NCI-H187 (cell line): ENCODE results near the gene THRA.

Source experiments
- DNase-seq, 2 experiments: peaks; one replicate each; lab custom pipeline; 2025; lab: John Stamatoyannopoulos, UW

The THRA gene

GRCh38 chr17:40026816-40027613 lies 35.8 kb upstream of the THRA start:
- peak; percentile 58 to 61 for DNase-seq

DNA sequence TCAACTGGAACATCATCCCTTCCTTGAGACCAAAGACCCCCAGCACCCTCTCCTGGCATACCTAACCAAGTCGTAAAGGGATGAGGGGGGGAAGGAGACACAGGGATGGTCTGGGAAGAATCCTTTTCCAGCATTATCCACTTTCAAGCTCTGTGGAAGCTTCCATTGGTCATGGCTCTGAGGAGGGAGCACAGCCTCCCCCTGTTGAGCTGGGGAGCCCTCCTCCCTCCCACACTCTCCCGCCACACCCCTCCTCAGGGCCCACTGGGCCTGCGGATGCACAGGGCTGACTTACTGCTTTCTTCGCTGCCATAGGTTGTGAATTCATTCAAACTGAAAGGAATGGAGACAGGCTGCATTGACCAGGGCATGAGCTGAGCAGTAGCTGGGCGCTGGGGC lies 35.2 kb upstream of the THRA start:
- no peak for DNase-seq

DNA sequence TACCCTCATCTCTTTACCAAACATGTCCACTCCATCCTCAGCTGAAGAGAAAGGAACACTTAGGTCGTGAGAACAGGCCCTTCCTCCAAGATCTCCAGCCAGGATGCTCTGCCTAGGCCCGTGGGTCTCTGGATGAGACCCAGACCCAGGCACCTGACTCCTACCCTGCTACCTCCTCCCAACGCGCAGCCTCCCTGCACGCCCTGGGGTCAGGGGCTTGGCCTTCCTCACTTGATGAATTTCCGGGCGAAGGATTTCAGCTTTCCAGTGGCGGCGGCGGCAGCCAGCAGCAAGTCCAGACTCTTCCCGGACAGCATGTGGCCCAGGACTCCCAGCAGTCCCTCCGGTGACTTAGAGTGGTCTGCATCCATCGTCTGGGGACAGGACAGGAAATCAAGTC lies 34.2 kb upstream of the THRA start:
- no peak for DNase-seq

DNA sequence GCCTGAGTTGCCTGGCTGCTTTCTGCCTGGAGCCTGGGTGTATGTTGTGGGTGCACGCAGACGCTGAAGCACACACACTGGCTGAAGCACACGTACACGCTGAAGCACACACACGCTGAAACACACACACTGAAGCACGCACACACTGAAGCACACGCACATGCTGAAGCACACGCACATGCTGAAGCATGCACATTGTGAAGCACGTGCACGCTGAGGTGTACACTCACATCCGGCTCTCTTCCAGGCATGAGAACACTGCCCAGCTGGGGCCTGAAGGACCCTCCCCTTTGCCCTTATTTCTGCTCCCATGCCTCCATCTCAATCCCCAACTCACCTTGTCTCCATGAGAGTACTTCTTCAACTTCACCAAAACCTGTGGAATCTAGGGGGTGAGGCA lies 31.1 kb upstream of the THRA start:
- DNase-seq: no peak

GRCh38 chr17:40032322-40033320 lies 30.1 kb upstream of the THRA start:
- DNase-seq: no peak

DNA sequence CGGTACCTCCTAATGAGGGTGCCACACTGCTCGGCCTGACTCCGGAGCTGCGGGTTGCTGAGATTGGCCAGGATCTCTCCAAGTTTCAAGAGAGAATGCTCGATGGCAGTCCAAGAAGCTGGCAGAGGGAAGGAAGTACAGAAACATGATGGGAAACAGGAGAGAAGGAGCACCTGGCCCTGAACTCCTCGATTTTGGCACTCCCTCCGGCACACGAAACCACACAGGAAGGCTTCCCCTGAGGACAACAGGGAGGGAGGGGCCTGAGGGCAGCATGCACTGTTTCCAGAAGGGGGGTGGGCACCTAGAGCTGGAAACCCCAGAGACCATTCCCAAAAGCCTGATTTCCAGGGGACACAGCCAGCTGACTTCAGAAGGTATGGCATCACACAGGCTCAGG lies 29.4 kb upstream of the THRA start:
- no peak for DNase-seq

GRCh38 chr17:40034426-40035161 lies 28.2 kb upstream of the THRA start:
- no peak for DNase-seq

GRCh38 chr17:40035162-40035559 lies 27.6 kb upstream of the THRA start:
- no peak for DNase-seq

DNA sequence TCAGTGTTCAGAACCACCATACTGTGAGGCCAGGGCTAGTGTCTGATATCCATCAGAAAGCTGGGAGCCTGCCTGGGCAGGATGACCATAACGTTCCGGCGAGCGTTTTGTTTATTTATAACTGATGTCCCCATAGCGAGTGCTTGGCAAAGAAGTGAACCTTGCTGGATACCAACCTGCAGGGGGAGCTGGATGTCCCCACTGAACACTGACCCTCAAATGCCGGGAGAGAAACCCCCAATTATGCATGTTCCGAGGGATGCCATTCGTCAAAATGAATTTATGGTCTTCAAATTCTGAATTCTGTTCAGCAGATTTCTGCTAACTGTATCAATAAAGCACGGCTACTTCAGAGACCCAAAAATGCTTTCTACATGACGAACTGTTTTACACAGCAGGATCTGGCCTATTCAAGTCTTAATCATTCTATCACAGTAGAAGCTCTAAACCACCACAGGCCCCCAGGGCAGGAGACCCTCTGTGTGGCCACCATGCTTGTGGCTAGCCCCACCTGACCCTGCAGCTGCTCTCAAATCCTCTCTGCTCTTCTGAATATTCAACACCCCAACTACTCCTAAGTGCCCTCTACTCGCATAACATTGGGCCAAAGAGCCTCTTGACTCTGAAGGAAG lies 23.8 kb upstream of the THRA start:
- DNase-seq: no peak

GRCh38 chr17:40041196-40041595 lies 21.6 kb upstream of the THRA start:
- no peak for DNase-seq

DNA sequence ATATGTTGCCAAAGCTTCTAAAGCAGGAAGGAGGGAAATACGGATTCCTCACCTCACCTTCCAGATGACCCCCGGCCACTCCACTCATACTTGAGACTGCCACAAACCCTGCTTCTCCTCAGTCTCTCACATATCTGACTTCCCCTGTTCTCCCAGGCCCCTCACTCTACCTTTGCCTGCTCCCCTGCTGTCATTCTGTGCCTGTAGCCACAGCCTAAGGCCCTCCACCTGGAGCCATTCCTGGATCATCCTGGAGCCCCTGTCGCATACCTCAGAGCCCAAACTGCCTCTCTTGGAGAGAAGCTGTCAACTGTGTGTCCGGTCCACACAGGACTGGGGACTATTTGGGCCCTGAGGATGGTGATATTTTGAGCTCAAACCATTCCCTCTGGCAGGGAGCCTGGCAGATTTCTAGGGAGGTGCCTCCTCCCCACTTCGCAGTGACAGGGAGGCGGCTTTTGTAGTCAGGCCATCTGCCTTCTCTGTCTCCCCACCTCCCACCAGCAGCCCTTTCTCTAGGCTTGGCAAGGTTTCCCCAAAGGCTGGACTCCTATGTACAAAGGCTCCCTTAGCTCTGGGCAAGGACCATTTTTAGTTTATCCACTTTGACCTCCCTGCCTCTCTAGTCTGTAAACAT lies 6.3 kb upstream of the THRA start:
- DNase-seq: no peak

- no peak for DNase-seq
Observed at GRCh38 chr17:40058186-40058784, 4.5 kb upstream of the THRA start.

- DNase-seq: no peak
Observed at GRCh38 chr17:40058865-40059264, 3.9 kb upstream of the THRA start.

DNA sequence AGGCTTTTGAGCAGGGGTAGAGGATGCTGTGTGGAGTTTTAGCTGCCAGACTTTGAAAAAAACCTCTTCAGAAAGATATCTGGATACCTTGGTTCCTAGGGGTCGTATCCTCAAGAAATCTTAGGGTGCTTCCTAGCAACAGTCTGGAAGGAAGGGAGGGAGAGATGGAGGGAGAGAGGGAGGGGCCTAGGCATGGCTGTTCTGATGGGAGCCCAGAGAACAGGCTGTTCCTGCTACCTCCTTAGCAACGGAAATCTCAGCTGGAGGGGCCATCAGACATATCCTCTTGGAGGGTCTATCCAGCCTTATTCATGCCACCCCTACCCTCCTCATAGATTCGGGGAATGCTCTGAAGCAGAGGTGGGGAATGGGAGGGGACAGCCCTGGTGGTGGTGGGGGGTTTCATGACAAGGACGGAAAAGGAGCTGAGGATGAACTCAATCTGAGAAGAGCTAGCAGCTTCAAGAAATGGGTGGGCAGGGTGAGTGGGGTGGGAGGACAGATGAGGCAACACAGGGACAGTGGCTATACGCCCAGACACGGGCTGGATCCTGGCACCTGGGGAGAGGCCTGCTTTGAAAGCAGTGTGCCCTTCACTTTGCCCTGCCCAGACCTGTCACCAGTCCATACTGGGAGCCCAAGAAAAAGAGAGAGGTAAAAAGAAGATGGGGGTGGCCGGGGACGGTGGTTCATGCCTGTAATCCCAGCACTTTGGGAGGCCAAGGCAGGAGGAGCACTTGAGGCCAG lies 2.9 kb upstream of the THRA start:
- no peak for DNase-seq

DNA sequence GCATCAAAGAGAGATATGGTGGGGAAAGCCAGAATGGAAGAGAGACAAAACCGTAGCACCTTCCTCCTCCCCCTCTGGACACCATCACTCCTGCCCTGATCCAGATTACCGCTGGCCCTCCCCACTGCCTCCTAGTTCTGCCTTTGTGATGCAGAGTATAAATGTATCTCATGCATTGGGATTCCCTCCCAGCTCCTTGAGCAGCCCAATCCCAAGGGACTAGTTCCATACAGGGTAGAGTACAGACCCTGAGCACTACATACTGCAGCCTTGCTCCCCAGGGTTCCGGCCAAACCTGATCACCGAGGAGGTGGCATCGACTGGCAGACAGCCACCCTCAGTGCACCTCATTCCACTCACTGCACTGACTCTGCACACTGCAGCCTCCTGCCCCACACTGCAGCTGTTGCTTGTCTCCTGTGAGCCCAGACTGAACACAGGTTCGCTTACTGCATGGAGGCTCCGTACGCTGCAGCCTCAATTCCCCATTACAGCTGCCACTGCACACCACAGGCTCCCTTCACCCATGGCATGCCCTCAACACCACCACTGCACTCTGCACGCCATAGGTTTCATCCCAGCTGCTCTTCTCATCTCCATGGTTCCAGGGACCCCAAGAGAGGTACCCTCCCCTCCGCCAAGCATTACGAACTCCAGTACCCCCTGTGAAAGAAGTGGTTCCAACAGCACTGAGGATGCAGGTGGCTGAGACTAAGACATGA lies 1.7 kb upstream of the THRA start:
- DNase-seq: no peak

GRCh38 chr17:40061609-40062038 lies 1.1 kb upstream of the THRA start:
- DNase-seq: no peak

DNA sequence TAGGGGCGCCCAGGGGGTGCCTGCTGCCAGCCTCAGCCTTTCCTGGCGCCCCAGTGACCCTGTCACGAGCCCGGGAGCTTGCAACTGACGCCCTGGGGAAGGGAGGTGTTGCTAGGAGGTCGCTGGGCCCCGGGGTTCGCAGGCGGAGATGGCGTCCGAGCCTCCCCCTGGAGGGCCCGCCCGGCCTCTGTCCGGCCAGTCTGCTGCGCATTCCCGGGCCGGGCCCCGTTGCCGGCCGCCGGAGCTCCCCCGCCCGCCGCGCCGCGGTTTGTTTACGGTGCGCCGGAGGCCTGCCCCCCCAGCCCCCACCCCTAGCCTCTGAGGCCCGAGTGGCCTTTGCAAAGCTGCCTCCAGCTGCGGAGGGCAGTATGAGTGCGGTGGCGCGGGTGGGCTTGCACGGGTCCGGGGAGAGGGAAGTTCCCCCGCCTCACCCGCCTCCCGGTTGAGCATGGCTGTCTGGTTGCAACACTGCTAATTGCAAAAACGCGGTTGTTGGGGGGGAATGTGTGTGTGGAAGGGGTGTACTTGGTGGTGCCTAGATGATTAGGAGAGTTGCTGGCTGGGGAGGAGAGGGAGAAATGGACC lies 514 bp downstream of the THRA start:
- no peak for DNase-seq

GRCh38 chr17:40063901-40064531 lies 1.3 kb downstream of the THRA start:
- DNase-seq: no peak
